ENCODE results near the gene PXDN.
"Not testable (repeated sequence)": the region's sequence is repeated elsewhere in the genome, so short reads cannot be mapped to it uniquely, and the experiment has no call there.

DNA sequence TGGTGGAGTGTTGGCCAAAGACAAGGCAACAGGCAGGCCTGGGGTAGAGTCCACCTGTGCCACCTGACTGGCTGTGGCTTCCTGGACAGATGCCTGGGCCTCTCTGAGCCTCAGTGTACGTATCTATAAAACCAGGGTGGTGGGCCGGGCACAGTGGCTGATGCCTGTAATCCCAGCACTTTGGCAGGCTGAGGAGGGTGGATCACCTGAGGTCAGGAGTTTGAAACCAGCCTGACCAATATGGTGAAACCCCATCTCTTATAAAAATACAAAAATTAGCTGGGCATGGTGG is 28.4 kb downstream of the PXDN start:
- TF ChIP-seq SUZ12 (IDR thresholded peaks at IDR 0.05; ENCODE audit: extremely low read depth, insufficient read depth, insufficient read length); YY1 (IDR thresholded peaks at IDR 0.05; ENCODE audit: insufficient read depth, insufficient read length); ZNF274 (IDR thresholded peaks at IDR 0.05; ENCODE audit: low read depth, low read length): not testable (repeated sequence)

Measured in NT2/D1 (cell line).